KMS-11 (cell line): ENCODE measurements around the gene CACNA2D1.

Source experiments
- H2AFZ ChIP-seq: fragments of 200-600 bp; sonication (generic); 2 replicates; pipeline ENCODE4 v1.6.1; 2016; ENCODE audit warnings: antibody characterized with exemption, mixed run types, low read depth
- H3K27ac ChIP-seq: fragments of 200-600 bp; sonication (generic); 2 replicates; pipeline ENCODE4 v1.6.1; 2016; ENCODE audit warnings: mild to moderate bottlenecking, mixed run types
- H3K27me3 ChIP-seq: fragments of 200-600 bp; sonication (generic); 2 replicates; pipeline ENCODE4 v1.6.1; 2017; ENCODE audit warnings: mild to moderate bottlenecking, low read depth, mixed run types, moderate library complexity; ENCODE audit not compliant: insufficient read depth
- H3K36me3 ChIP-seq: fragments of 200-600 bp; sonication (generic); 2 replicates; pipeline ENCODE4 v1.6.1; 2017; ENCODE audit warnings: mild to moderate bottlenecking, mixed run types; ENCODE audit not compliant: insufficient read depth
- H3K4me1 ChIP-seq: fragments of 200-600 bp; sonication (generic); 2 replicates; pipeline ENCODE4 v1.6.1; 2016; ENCODE audit warnings: mild to moderate bottlenecking, low read depth, mixed run types; ENCODE audit not compliant: poor library complexity, severe bottlenecking
- H3K4me2 ChIP-seq: fragments of 200-600 bp; sonication (generic); 2 replicates; pipeline ENCODE4 v1.7.0; 2016; ENCODE audit warnings: mild to moderate bottlenecking, mixed run types
- H3K4me3 ChIP-seq: fragments of 200-600 bp; sonication (generic); IDR thresholded peaks from 2 replicates; pipeline ENCODE4 v1.6.1; 2017; ENCODE audit warnings: low read depth, low read length, mixed read lengths; ENCODE audit not compliant: insufficient read depth
- H3K79me2 ChIP-seq: fragments of 200-600 bp; sonication (generic); 2 replicates; pipeline ENCODE4 v1.6.1; 2016; ENCODE audit warnings: low read depth, mixed run types; ENCODE audit not compliant: insufficient read depth
- H3K9ac ChIP-seq: fragments of 200-600 bp; sonication (generic); 2 replicates; pipeline ENCODE4 v1.6.1; 2016; ENCODE audit warnings: mild to moderate bottlenecking, mixed run types
- H4K20me1 ChIP-seq: fragments of 200-600 bp; sonication (generic); 2 replicates; pipeline ENCODE4 v1.6.1; 2016; ENCODE audit warnings: mild to moderate bottlenecking, mixed run types; ENCODE audit not compliant: insufficient read depth
- CTCF ChIP-seq: fragments of 200-600 bp; sonication (generic); conservative IDR thresholded peaks from 2 replicates; pipeline ENCODE4 v1.6.1; 2017; ENCODE audit warnings: low read depth, mild to moderate bottlenecking, antibody characterized with exemption, low read length, moderate library complexity, mixed read lengths

The CACNA2D1 gene

GRCh38 chr7:82224529-82224928, 219.0 kb downstream of the CACNA2D1 start:
- Histone ChIP-seq H3K4me1 (no peaks in the 10 kb centered on the region), H3K4me3 (no peak overlapping the region), H3K9ac (no peak overlapping the region), H3K27me3 (no peaks in the 10 kb centered on the region), H3K79me2 (no peaks in the 10 kb centered on the region), H3K27ac (no peak overlapping the region), H3K4me2 (no peak overlapping the region), H3K36me3 (no peaks in the 10 kb centered on the region), H4K20me1 (no peaks in the 10 kb centered on the region), H2AFZ (no peak overlapping the region)
- TF ChIP-seq CTCF: no peak

- Histone ChIP-seq H3K4me1 (no peaks in the 10 kb centered on the region), H3K4me3 (no peak overlapping the region), H2AFZ (no peak overlapping the region), H3K9ac (no peak overlapping the region), H3K27me3 (no peaks in the 10 kb centered on the region), H3K79me2 (no peaks in the 10 kb centered on the region), H3K4me2 (no peak overlapping the region), H4K20me1 (no peaks in the 10 kb centered on the region), H3K36me3 (no peaks in the 10 kb centered on the region), H3K27ac (no peak overlapping the region)
- TF ChIP-seq CTCF: no peak
Measured at GRCh38 chr7:82223580-82223979, 220.0 kb downstream of the CACNA2D1 start.

GRCh38 chr7:82221152-82221674, 222.4 kb downstream of the CACNA2D1 start:
- no peak for TF ChIP-seq CTCF
- H3K79me2 ChIP-seq: no peaks in the 10 kb centered on the region
- no peaks in the 10 kb centered on the region for H3K27me3 ChIP-seq
- H3K36me3 ChIP-seq: no peaks in the 10 kb centered on the region
- H3K9ac ChIP-seq: no peak overlapping the region
- no peaks in the 10 kb centered on the region for H3K4me1 ChIP-seq
- H3K4me2 ChIP-seq: no peak overlapping the region
- H3K27ac ChIP-seq: no peak overlapping the region
- H4K20me1 ChIP-seq: no peaks in the 10 kb centered on the region
- H3K4me3 ChIP-seq: no peak overlapping the region
- no peak overlapping the region for H2AFZ ChIP-seq

- H3K4me3 ChIP-seq: no peak overlapping the region
- no peaks in the 10 kb centered on the region for H3K27me3 ChIP-seq
- H3K36me3 ChIP-seq: no peaks in the 10 kb centered on the region
- no peaks in the 10 kb centered on the region for H3K4me1 ChIP-seq
- H3K79me2 ChIP-seq: no peaks in the 10 kb centered on the region
- H4K20me1 ChIP-seq: no peaks in the 10 kb centered on the region
- H3K27ac ChIP-seq: no peak overlapping the region
- H2AFZ ChIP-seq: no peak overlapping the region
- no peak overlapping the region for H3K9ac ChIP-seq
- TF ChIP-seq CTCF: no peak
- no peak overlapping the region for H3K4me2 ChIP-seq
Measured at GRCh38 chr7:82212466-82212865, 231.1 kb downstream of the CACNA2D1 start.
